HepG2 (cell line): Measurements from ENCODE around the gene CFH. TPM values are rescaled to one million over a fixed set of nuclear protein-coding genes. Genes with fewer than 3 reads are reported as not detected.

Experiments
- BRCA1 ChIP-seq: sonication (generic); formaldehyde crosslinking; IDR thresholded peaks from 2 replicates; pipeline ENCODE4 v1.4.0; 2020; ENCODE audit warnings: missing genetic modification reagents
- CHD2 ChIP-seq: IDR thresholded peaks from 2 replicates; pipeline ENCODE4 v1.6.1; 2011; ENCODE audit warnings: low read depth, low read length, improper control_type of control experiment
- HMGXB3 ChIP-seq: sonication (generic); formaldehyde crosslinking; IDR thresholded peaks from 2 replicates; pipeline ENCODE4 v1.4.0; 2020; ENCODE audit warnings: missing genetic modification reagents, borderline replicate concordance
- HNF1A ChIP-seq, 2 experiments: sonication (generic) in 1 of 2; formaldehyde crosslinking in 1 of 2; IDR thresholded peaks; 2 replicates each; pipeline versions ENCODE4 v1.4.0 to v1.6.1; 2016 to 2020; ENCODE audit warnings: borderline replicate concordance in 1 of 2, low read depth in 1 of 2, mild to moderate bottlenecking in 1 of 2, missing genetic modification reagents in 1 of 2
- ZNF564 ChIP-seq: sonication (generic); formaldehyde crosslinking; IDR thresholded peaks from 2 replicates; pipeline ENCODE4 v1.8.1; 2023; ENCODE audit warnings: mild to moderate bottlenecking, missing genetic modification reagents
- polyA plus RNA-seq, 8 experiments: library from polyadenylated mRNA; depleted of rRNA in 3 of 8; stranded (reverse) in 7 of 8; unstranded in 1 of 8; fragments of >200 nt; fragmentation: Illumina TruSeq in 4 of 8; extraction: Trizol in 4 of 8; gene quantifications; 2 replicates each; pipeline versions ENCODE4 v1.2.1 to v1.2.3, GENCODE V29; 2011 to 2016; ENCODE audit warnings: low read depth in 4 of 8, missing spikeins in 1 of 8, mixed read lengths in 1 of 8; ENCODE audit not compliant: insufficient read depth in 1 of 8
- total RNA-seq, 5 experiments: library from RNA; depleted of rRNA; stranded (reverse); fragments of >200 nt; fragmentation: Illumina TruSeq; extraction: Trizol; gene quantifications; 2 replicates each; pipeline ENCODE4 v1.2.3, GENCODE V29; 2016; ENCODE audit warnings: low read depth in 1 of 5
- TF ChIP-seq, protein P1 (sequence below): sonication (generic); formaldehyde crosslinking; IDR thresholded peaks from 2 replicates; pipeline ENCODE4 v1.8.1; 2023; ENCODE audit warnings: mild to moderate bottlenecking, missing genetic modification reagents

CFH gene
- total and polyA plus RNA-seq, 2 of the 13 experiments (the other 11 are each of a cell fraction or from before 2014, with no cell fraction given) = not detected

DNA sequence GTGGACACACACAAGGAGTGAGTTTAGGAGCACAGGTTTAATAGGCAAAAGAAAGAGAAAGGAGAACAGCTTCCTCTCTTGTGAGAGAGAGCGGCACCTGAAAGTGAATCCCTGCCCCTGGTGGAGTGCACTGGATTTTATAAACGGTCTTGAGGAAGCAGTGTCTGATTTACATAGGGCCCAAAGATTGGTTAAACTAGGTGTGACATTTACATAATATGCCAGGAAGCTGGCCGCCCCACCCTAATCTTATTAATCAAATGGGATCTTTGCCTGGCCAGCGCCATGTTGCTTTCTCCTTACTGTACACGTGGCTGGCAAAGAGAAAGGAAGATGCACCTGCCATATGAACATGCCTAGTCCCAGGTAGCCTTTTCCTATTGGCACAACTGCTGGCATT, 38.7 kb downstream of the CFH start (continued):
- TF ChIP-seq ZNF564 (CRISPR knock-in tag) (no peak), HNF1A (IDR thresholded peaks at IDR 0.05; ENCODE audit: low read depth) (no peak), HNF1A (CRISPR knock-in tag; IDR thresholded peaks at IDR 0.05; ENCODE audit: borderline replicate concordance) (no peak), HMGXB3 (CRISPR knock-in tag) (no peak), BRCA1 (CRISPR knock-in tag) (no peak), CHD2 (no peak)
- TF ChIP-seq, protein P1, sequence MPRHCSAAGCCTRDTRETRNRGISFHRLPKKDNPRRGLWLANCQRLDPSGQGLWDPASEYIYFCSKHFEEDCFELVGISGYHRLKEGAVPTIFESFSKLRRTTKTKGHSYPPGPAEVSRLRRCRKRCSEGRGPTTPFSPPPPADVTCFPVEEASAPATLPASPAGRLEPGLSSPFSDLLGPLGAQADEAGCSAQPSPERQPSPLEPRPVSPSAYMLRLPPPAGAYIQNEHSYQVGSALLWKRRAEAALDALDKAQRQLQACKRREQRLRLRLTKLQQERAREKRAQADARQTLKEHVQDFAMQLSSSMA (CRISPR knock-in tag) = no peak
